NCI-H226 (cell line): ENCODE results near the gene UGT1A9.
"Not testable (repeated sequence)": the region's sequence is repeated elsewhere in the genome, so short reads cannot be mapped to it uniquely, and the experiment has no call there.

Experiments
- DNase-seq: peaks from one replicate; pipeline ENCODE4 v3.0.0-alpha.2; 2015

Gene UGT1A9

DNA sequence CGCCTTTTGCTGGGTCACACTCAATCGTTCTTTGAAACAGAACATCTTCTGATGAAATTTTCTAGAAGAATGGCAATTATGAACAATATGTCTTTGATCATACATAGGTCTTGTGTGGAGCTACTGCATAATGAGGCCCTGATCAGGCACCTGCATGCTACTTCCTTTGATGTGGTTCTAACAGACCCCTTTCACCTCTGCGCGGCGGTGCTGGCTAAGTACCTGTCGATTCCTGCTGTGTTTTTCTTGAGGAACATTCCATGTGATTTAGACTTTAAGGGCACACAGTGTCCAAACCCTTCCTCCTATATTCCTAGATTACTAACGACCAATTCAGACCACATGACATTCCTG lies 41.5 kb downstream of the UGT1A9 start:
- DNase-seq, result no peak

DNA sequence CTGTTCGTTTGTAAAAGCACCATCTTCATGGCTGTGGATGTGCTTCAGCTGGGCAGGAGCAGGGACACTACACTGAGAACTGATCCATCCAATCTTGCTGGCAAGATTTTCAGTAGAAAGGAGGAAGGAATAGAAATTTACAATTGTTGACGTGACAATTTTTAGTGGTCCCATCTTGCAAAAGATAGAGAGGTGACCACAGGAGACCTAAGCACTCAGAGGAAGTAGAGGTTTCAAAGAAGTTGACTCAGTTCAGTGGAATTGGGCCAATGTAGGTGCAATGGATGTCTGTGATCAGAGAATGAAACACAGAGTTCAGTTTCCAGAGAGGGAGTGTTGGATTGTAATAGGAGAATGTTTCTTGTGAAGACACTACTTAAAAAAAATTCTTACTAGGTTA lies 42.4 kb downstream of the UGT1A9 start:
- no peak for DNase-seq

DNA sequence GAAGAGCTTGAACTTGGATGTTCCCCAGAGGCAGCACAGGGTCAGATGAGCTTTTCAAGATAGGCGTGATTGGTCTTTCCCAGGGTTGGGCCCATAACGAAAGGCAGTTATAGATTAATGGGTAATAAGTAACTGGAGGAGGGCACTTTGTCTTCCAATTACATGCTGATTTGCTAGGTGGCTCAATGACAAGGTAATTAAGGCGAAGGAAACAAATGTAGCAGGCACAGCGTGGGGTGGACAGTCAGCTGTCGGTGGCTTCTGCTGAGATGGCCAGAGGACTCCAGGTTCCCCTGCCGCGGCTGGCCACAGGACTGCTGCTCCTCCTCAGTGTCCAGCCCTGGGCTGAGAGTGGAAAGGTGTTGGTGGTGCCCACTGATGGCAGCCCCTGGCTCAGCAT lies 46.9 kb downstream of the UGT1A9 start, which contains the start of gene UGT1A4:
TSS of gene UGT1A4 (plus strand) at position 185 of the 400 bp plus-strand sequence. CDS start at position 270, 85 bp downstream.
- no peak for DNase-seq

DNA sequence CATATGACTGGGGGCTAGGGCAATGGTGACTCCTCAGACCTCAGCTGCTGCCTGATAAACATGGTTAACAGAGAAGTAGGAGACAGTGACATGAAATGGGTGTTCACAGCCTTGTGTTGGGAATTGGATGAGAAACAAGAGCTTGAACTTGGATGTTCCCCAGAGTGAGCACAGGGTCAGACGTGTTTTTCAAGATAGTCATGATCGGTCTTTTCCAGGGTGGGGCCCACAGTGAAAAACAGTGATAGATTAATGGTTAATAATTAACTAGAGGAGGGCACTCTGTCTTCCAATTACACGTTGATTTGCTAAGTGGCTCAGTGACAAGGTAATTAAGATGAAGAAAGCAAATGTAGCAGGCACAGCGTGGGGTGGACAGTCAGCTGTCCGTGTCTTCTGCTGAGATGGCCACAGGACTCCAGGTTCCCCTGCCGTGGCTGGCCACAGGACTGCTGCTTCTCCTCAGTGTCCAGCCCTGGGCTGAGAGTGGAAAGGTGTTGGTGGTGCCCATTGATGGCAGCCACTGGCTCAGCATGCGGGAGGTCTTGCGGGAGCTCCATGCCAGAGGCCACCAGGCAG lies 57.1 kb downstream of the UGT1A9 start, which contains the start of gene UGT1A3:
TSS of gene UGT1A3 (plus strand) at position 320 of the 579 bp plus-strand sequence. CDS start at position 405, 85 bp downstream.
- no peak for DNase-seq

DNA sequence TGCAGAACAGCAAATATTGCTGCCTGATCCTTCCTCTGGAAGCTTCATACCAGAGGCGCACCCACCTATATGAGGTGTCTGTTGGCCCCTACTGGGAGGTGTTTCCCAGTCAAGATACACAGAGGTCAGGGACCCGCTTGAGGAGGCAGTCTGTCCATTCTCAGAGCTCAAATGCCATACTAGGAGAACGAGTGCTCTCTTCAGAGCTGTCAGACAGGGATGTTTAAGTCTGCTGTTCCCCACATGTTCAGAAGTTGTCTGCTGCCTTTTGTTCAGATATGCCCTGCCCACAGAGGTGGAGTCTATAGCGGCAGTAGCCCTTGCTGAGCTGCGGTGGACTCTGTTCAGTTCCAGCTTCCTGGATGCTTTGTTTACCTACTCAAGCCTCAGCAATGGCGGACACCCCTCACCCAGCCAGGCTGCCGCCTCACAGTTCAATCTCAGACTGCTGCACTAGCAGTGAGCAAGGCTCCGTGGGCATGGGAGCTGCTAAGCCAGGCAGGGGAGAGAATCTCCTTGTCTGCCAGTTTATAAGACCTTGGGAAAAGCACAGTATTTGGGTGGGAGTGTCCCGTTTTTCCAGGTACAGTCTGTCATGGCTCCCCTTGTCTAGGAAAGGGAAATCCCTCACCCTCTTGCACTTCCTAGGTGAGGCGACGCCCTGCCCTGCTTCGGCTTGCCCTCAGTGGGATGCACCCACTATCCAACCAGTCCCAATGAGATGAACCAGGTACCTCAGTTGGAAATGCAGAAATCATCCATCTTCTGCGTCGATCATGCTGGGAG lies 65.4 kb downstream of the UGT1A9 start:
- DNase-seq, result not testable (repeated sequence)

DNA sequence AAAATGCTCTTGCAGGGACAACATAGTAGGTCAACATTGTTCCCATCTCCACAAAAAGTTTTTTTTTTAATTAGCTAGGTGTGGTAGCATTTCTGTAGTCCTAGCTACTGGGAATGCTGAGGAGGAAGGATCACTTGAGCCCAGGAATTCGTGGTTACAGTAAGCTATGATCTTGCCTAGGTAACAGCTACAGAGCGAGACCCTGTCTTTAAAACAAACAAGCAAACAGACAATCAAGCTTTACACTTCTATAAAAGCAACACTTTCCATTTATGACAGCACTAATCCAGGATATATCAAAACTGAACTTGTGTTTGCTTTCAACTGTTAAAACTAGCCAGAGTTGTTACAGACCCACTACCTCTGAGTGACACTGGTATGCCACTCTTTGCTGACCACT lies 69.2 kb downstream of the UGT1A9 start:
- DNase-seq, result no peak

DNA sequence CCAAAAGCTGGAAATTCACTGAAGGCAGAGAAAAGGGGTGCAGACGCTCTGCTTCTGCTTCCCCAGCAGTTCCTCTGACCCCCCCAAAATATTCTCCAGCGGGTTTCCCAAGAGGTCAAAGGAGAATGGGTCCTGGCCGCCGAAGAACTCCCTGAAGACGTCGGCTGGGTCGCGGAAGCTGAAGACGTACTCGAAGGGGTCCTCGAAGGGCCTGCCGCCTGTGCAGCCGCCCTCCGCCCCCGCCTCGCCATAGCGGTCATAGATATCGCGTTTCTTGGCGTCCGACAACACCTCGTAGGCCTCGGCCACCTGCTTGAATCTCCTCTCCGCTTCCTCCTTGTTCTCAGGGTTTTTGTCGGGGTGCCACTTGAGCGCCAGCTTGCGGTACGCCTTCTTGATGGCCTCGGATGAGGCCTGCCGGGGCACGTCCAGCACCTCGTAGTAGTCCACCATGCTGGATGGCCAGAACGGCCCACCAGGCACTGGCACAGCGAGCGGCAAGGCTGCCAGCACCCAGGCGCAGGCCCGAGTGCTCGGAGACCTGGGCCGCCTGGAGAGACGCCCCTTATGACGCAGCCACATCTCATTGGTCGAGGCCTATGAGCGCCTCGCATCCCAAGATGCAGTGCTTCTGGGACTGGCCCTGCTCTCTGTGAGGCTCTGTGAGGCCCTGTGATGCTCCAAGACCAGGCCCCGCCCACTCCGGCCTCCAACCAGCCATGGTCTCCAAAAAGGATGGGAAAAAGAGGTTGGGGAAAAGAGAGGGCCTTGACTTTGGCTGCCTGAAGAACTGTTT lies 72.0 kb downstream of the UGT1A9 start:
- DNase-seq, result no peak

DNA sequence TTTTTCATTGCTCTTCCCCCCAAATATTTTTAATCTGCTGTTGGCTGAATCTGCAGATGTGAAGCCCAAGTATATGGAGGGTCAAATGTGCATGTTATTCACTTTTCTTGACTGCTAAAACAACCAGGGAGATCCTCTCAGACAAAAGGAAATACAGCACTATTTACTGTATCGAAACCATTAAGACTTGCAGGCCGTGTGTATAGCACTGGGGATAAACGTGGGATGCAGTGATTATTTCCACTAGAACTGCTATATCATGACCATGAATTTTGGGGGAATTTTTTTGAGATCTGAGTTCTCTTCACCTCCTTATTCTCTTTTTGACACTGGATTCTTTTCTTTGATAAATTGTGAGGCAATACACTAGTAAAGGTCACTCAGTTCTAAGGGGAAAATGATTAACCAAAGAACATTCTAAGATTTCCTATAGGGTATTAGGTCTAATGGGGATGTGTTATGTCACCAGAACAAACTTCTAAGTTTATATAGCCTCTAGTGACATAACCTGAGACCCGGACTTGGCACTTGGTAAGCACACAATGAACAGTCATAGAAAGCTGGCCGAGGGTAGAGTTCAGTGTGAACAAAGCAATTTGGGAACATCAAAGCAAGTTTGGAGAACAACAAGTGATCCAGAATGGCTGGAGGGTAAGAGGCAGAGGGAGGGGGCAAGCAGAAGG lies 73.5 kb downstream of the UGT1A9 start:
- DNase-seq, result no peak

DNA sequence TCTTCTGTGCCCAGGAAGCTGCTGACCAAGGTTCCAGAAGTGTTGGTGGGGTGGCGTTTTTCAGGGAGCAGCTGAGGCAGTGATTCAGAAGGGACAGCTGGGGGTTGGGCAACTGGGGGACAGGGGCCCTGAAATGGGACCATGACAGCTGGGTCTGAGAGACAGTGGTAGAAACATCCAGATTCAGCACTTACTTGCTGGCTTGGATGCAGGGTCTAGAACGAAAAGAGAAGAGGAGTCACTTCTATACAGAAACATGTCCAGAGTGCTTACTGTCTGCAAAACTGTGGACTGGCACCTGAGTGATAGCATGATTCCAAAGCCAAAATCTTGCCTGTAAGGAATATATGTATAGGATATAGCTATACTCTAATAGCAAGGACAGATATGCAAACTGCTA lies 74.1 kb downstream of the UGT1A9 start:
- DNase-seq, result not testable (repeated sequence)

DNA sequence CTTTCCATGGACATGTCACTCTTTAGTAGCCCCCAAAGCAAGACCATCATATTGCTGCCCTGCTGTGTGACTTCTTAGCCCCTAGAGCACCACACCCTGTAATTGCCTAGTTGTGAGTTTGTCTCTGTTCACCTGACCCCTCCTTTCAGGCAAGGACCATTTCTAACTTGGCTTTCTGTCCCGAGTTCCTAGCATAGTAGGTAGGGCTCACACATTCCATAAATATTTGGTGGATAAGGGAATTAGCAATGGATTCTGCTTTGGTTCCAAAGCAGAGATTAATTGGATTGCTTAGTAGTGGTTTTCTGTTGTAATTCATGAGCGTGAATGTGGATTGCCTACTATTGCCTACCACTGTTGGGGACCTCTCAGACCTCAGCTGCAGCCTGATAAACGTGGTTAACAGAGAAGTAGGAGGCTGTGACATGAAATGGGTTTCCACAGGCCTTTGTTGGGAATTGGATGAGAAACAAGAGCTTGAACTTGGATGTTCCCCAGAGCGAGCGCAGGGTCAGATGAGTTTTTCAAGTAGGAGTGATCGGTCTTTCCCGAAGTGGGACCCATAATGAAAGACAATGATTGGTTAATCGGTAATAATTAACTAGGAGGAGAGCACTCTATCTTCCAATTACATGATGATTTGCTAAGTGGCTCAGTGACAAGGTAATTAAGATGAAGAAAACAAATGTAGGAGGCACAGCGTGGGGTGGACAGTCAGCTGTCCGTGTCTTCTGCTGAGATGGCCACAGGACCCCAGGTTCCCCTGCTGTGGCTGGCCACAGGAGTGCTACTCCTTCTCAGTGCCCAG lies 75.0 kb downstream of the UGT1A9 start:
- peak; percentile 17 for DNase-seq

DNA sequence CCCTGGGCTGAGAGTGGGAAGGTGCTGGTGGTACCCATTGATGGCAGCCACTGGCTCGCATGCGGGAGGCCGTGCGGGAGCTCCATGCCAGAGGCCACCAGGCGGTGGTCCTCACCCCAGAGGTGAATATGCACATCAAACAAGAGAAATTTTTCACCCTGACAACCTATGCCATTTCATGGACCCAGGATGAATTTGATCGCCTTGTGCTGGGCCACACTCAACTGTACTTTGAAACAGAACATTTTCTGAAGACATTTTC lies 75.5 kb downstream of the UGT1A9 start:
- no peak for DNase-seq

DNA sequence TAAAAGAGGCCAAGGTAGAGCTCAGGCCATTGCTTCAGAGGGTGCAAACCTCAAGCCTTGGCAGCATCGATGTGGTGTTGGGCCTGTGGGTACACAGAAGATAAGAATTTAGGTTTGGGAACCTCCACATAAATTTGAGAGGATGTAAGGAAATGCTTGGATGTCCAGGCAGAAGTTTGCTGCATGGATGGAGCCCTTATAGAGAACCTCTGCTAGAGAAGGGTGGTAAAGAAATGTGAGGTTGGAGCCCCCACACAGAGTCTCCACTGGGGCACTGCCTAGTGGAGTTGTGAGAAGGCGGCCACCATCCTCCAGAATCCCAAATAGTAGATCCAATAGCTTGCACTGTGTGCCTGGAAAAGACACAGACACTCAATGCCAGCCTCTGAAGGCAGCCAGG lies 79.0 kb downstream of the UGT1A9 start:
- not testable (repeated sequence) for DNase-seq

DNA sequence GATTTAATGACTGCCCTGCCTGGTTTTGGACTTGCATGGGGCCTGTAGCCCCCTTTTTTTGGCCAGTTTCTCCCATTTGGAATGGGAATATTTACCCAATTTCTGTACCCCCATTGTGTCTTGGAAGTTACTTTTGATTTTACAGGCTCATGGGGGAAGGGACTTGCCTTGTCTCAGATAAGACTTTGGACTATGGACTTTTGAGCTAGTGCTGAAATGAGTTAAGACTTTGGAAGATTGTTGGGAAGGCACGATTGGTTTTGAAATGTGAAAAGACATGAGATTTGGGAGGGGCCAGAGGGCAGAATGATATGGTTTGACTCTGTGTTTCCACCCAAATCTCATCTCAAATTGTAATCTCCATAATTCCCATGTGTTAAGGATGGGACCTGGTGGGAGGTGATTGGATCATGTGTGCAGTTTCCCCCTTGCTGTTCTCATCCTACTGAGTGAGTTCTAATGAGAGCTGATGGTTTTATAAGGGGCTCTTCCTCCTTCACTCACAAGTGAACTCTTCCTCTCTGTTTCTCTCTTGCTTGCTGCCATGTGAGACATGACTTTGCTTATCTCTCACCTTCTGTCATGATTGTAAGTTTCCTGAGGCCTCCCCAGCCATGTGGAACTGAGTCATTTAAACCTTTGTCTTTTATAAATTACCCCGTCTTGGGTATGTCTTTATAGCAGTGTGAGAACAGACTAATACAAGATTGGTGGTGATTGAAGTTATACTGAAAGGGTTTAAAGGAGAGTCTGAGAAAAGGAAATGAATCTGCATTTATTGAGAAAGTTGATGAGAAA lies 79.7 kb downstream of the UGT1A9 start:
- DNase-seq, result not testable (repeated sequence)

DNA sequence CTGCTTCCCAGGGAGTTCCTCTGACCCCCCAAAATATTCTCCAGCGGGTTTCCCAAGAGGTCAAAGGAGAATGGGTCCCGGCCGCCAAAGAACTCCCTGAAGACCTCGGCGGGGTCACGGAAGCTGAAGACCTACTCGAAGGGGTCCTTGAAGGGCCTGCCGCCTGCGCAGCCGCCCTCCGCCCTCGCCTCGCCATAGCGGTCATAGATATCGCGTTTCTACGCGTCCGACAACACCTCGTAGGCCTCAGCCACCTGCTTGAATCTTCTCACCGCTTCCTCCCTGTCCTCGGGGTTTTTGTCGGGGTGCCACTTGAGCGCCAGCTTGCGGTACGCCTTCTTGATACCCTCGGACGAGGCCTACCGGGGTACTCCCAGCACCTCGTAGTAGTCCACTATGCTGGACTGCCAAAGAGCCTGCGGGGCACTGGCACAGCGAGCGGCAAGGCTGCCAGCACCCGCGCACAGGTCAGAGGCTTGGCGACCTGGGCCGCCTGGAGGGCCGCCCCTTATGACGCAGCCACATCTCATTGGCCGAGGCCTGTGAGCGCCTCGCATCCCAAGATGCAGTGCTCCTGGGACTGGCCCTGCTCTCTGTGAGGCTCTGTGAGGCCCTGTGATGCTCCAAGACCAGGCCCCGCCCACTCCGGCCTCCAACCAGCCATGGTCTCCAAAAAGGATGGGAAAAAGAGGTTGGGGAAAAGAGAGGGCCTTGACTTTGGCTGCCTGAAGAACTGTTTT lies 83.3 kb downstream of the UGT1A9 start:
- DNase-seq, result no peak

DNA sequence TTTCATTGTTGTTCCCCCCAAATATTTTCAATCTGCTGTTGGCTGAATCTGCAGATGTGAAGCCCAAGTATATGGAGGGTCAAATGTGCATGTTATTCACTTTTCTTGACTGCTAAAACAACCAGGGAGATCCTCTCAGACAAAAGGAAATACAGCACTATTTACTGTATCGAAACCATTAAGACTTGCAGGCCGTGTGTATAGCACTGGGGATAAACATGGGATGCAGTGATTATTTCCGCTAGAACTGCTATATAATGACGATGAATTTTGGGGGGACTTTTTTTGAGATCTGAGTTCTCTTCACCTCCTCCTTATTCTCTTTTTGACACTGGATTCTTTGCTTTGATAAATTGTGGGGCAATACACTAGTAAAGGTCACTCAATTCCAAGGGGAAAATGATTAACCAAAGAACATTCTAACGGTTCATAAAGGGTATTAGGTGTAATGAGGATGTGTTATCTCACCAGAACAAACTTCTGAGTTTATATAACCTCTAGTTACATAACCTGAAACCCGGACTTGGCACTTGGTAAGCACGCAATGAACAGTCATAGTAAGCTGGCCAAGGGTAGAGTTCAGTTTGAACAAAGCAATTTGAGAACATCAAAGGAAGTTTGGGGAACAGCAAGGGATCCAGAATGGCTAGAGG lies 84.9 kb downstream of the UGT1A9 start:
- no peak for DNase-seq

DNA sequence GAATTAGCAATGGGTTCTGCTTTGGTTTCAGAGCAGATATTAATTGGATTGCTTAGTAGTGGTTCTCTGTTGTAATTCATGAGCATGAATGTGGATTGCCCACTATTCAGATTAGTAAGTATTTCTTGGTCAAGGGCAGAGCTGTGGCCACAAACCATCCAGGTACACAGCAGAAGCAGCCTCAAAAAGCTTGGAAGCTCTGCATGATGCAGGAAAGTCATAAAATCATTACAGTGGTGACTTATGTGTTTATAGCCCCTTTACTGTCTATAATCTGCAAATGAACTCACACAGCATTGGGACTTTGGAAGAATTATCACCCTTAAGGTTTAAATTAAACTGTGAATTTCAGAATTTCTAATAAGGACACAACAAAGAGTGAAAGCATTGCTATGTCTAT lies 86.4 kb downstream of the UGT1A9 start:
- no peak for DNase-seq

DNA sequence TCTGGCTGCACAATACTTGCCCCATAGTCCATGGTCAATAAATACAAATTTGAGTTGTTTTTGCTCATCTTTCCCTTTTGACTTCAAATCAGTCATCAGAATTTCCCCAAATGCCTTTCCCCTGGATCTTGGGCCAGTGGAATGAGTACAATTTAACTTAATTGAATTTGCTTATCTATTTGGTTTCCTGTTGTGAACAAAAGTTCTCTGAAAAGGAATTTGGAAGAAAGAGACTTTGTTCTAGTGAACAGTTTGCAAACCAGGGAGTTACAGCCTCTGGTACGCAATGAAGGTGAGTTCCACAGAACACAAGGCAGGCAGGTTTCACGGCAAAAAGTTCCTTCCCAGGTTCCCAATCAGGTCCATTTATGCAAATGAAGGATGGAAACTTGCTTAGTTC lies 87.2 kb downstream of the UGT1A9 start:
- DNase-seq, result peak; percentile 8

DNA sequence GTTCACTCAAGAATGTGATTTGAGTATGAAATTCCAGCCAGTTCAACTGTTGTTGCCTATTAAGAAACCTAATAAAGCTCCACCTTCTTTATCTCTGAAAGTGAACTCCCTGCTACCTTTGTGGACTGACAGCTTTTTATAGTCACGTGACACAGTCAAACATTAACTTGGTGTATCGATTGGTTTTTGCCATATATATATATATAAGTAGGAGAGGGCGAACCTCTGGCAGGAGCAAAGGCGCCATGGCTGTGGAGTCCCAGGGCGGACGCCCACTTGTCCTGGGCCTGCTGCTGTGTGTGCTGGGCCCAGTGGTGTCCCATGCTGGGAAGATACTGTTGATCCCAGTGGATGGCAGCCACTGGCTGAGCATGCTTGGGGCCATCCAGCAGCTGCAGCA lies 88.3 kb downstream of the UGT1A9 start, which contains the start of gene UGT1A1:
TSS of gene UGT1A1 (plus strand) at position 228 of the 400 bp plus-strand sequence. CDS start at position 246, 18 bp downstream.
- DNase-seq, result no peak

DNA sequence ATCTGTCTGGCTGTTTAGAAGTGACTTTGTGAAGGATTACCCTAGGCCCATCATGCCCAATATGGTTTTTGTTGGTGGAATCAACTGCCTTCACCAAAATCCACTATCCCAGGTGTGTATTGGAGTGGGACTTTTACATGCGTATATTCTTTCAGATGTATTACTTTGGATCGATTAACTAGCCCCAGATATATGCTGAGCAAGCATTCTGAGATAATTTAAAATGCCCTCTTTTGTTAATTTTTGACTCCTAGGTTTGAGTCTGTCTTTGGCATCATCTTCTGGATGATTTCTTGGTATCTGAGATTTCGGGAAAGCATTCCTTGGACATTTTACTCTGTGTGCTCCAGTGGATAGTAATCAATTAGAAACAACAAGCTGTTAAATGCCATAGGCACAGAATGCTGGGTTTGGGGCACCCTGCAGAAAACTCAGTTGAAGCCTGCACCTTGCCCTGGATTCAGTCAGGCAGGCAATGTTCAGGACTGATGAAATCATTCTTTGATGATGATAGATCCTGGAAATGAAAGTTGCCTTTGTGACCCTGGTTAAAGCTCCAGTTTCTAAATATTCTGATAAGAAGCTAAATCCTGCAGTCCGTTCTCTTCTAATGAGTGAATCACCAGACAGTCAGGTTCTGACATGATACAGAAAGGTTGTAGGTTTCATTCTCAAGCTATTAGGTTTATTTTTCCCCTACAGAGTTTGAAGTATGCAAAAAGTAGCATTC lies 89.5 kb downstream of the UGT1A9 start:
- DNase-seq, result peak; percentile 72
